Measurements from ENCODE around the gene UBE2J2.

The UBE2J2 gene

GRCh38 chr1:1281533-1282321 lies 8.1 kb upstream of the UBE2J2 start:
- DNase-seq (ENCODE audit: low read depth, low spot score) = no peak

GRCh38 chr1:1280782-1281481 lies 7.3 kb upstream of the UBE2J2 start:
- no peak for DNase-seq (ENCODE audit: low read depth, low spot score)

- no peak for DNase-seq (ENCODE audit: low read depth, low spot score)
Observed at GRCh38 chr1:1279028-1279427, 5.4 kb upstream of the UBE2J2 start.

- no peak for DNase-seq (ENCODE audit: low read depth, low spot score)
Observed at GRCh38 chr1:1278620-1279019, 5.0 kb upstream of the UBE2J2 start.

- DNase-seq (ENCODE audit: low read depth, low spot score) = no peak
Observed at GRCh38 chr1:1275836-1276235, 2.2 kb upstream of the UBE2J2 start.

GRCh38 chr1:1274931-1275431 lies 1.3 kb upstream of the UBE2J2 start:
- no peak for DNase-seq (ENCODE audit: low read depth, low spot score)

- no peak for DNase-seq (ENCODE audit: low read depth, low spot score)
Observed at GRCh38 chr1:1274299-1274930, 761 bp upstream of the UBE2J2 start.

GRCh38 chr1:1273209-1273511 lies 494 bp downstream of the UBE2J2 start:
- no peak for DNase-seq (ENCODE audit: low read depth, low spot score)

GRCh38 chr1:1272341-1273208 lies 1.1 kb downstream of the UBE2J2 start:
- DNase-seq (ENCODE audit: low read depth, low spot score) = no peak

GRCh38 chr1:1270813-1271212 lies 2.8 kb downstream of the UBE2J2 start:
- no peak for DNase-seq (ENCODE audit: low read depth, low spot score)

GRCh38 chr1:1268284-1268682 lies 5.4 kb downstream of the UBE2J2 start:
- no peak for DNase-seq (ENCODE audit: low read depth, low spot score)

- DNase-seq (ENCODE audit: low read depth, low spot score) = no peak
Observed at GRCh38 chr1:1267488-1268283, 6.0 kb downstream of the UBE2J2 start.

GRCh38 chr1:1264868-1265272 lies 8.8 kb downstream of the UBE2J2 start:
- DNase-seq (ENCODE audit: low read depth, low spot score) = no peak

GRCh38 chr1:1264026-1264425 lies 9.6 kb downstream of the UBE2J2 start:
- no peak for DNase-seq (ENCODE audit: low read depth, low spot score)

- DNase-seq (ENCODE audit: low read depth, low spot score) = no peak
Observed at GRCh38 chr1:1262758-1263157, 10.9 kb downstream of the UBE2J2 start.

GRCh38 chr1:1262071-1262470 lies 11.6 kb downstream of the UBE2J2 start:
- DNase-seq (ENCODE audit: low read depth, low spot score) = no peak

- DNase-seq (ENCODE audit: low read depth, low spot score) = no peak
Observed at GRCh38 chr1:1260843-1261560, 12.7 kb downstream of the UBE2J2 start.

GRCh38 chr1:1259951-1260600 lies 13.6 kb downstream of the UBE2J2 start:
- no peak for DNase-seq (ENCODE audit: low read depth, low spot score)

GRCh38 chr1:1259540-1259939 lies 14.1 kb downstream of the UBE2J2 start:
- DNase-seq (ENCODE audit: low read depth, low spot score) = no peak

- no peak for DNase-seq (ENCODE audit: low read depth, low spot score)
Observed at GRCh38 chr1:1259119-1259488, 14.6 kb downstream of the UBE2J2 start.

Data from activated naive CD8-positive, alpha-beta T cell treated with anti-CD3 and anti-CD28 coated beads, Interleukin-2, amount 50 U/mL, for 16 hours (primary cell).